Neural cell (in vitro differentiated cells): ENCODE data around the gene TTC39A.

ENCODE experiments used
- EZH2 ChIP-seq: fragments of 200-600, 300-800 bp; shearing (Covaris generic), sonication (generic); IDR thresholded peaks from 2 replicates; pipeline ENCODE4 v1.6.1; 2014; ENCODE audit warnings: antibody characterized with exemption, low read length, borderline replicate concordance, mild to moderate bottlenecking; ENCODE audit not compliant: insufficient read depth, poor library complexity, severe bottlenecking
- POLR2AphosphoS5 ChIP-seq: IDR thresholded peaks from 2 replicates; pipeline ENCODE4 v1.6.1; 2012
- RAD21 ChIP-seq: fragments of 450-650 bp; conservative IDR thresholded peaks from 2 replicates; pipeline ENCODE4 v1.6.1; 2014; ENCODE audit warnings: antibody characterized with exemption, mild to moderate bottlenecking, moderate library complexity
- SMC3 ChIP-seq: fragments of 450-650 bp; conservative IDR thresholded peaks from 2 replicates; pipeline ENCODE4 v1.6.1; 2014; ENCODE audit warnings: antibody characterized with exemption, mild to moderate bottlenecking, moderate library complexity; ENCODE audit not compliant: poor library complexity
- TAF1 ChIP-seq: IDR thresholded peaks from 2 replicates; pipeline ENCODE4 v1.6.1; 2012; ENCODE audit warnings: low read depth
- TF ChIP-seq, protein P1 (sequence below): fragments of 450-650 bp; IDR thresholded peaks from 2 replicates; pipeline ENCODE4 v1.5.1; 2014; ENCODE audit warnings: antibody characterized with exemption, mild to moderate bottlenecking, moderate library complexity; ENCODE audit not compliant: poor library complexity, severe bottlenecking
- TF ChIP-seq, protein P2 (sequence below): IDR thresholded peaks from 2 replicates; pipeline ENCODE4 v1.6.1; 2012; ENCODE audit warnings: borderline replicate concordance

DNA sequence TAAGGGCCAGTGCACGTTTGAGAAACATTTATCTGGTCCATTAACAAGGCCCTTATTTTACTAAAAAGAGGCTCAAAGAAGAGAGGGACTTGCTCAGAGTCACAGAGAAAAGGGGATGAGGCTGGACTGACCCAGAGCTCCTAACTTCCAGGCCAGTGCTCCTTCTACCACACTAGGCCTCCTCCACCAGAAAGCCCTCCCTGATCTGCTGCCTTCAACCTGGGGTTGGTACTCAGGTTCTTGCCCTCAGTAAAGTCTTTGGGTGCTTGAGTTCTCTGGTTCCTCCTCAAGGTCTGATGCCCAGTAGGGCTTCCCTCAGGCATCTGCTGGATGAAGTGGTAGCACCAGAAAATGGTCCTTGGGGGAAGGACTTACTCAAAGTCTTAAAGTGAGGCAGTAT lies 26.0 kb downstream of the TTC39A start:
- TF ChIP-seq, protein P1, sequence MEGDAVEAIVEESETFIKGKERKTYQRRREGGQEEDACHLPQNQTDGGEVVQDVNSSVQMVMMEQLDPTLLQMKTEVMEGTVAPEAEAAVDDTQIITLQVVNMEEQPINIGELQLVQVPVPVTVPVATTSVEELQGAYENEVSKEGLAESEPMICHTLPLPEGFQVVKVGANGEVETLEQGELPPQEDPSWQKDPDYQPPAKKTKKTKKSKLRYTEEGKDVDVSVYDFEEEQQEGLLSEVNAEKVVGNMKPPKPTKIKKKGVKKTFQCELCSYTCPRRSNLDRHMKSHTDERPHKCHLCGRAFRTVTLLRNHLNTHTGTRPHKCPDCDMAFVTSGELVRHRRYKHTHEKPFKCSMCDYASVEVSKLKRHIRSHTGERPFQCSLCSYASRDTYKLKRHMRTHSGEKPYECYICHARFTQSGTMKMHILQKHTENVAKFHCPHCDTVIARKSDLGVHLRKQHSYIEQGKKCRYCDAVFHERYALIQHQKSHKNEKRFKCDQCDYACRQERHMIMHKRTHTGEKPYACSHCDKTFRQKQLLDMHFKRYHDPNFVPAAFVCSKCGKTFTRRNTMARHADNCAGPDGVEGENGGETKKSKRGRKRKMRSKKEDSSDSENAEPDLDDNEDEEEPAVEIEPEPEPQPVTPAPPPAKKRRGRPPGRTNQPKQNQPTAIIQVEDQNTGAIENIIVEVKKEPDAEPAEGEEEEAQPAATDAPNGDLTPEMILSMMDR: no peak
- no peak for TF ChIP-seq TAF1
- no peak for TF ChIP-seq RAD21
- no peak for TF ChIP-seq POLR2AphosphoS5
- TF ChIP-seq SMC3: no peak
- TF ChIP-seq EZH2: no peak
- TF ChIP-seq, protein P2, sequence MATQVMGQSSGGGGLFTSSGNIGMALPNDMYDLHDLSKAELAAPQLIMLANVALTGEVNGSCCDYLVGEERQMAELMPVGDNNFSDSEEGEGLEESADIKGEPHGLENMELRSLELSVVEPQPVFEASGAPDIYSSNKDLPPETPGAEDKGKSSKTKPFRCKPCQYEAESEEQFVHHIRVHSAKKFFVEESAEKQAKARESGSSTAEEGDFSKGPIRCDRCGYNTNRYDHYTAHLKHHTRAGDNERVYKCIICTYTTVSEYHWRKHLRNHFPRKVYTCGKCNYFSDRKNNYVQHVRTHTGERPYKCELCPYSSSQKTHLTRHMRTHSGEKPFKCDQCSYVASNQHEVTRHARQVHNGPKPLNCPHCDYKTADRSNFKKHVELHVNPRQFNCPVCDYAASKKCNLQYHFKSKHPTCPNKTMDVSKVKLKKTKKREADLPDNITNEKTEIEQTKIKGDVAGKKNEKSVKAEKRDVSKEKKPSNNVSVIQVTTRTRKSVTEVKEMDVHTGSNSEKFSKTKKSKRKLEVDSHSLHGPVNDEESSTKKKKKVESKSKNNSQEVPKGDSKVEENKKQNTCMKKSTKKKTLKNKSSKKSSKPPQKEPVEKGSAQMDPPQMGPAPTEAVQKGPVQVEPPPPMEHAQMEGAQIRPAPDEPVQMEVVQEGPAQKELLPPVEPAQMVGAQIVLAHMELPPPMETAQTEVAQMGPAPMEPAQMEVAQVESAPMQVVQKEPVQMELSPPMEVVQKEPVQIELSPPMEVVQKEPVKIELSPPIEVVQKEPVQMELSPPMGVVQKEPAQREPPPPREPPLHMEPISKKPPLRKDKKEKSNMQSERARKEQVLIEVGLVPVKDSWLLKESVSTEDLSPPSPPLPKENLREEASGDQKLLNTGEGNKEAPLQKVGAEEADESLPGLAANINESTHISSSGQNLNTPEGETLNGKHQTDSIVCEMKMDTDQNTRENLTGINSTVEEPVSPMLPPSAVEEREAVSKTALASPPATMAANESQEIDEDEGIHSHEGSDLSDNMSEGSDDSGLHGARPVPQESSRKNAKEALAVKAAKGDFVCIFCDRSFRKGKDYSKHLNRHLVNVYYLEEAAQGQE: no peak
